Neutrophil (primary cell): ENCODE data around the gene CD63.

Experiments
- H3K27ac ChIP-seq: fragments of 200-600 bp; sonication (generic); 2 replicates; pipeline ENCODE4 v1.5.1; 2016; ENCODE audit warnings: mild to moderate bottlenecking, moderate library complexity
- H3K27me3 ChIP-seq: fragments of 200-600 bp; sonication (generic); 2 replicates; pipeline ENCODE4 v1.6.0; 2016; ENCODE audit warnings: mild to moderate bottlenecking
- H3K36me3 ChIP-seq: fragments of 200-600 bp; sonication (generic); 2 replicates; pipeline ENCODE4 v1.5.1; 2017
- H3K4me1 ChIP-seq, 2 experiments: fragments of 200-600 bp in 1 of 2; sonication (generic) in 1 of 2; 1 replicate in 1 of 2; 2 replicates in 1 of 2; pipeline versions ENCODE4 v1.5.1 to v1.6.1; 2013 to 2016; ENCODE audit warnings: low read depth in 1 of 2, low read length in 1 of 2, mild to moderate bottlenecking in 1 of 2, moderate library complexity in 1 of 2; ENCODE audit not compliant: control insufficient read depth in 1 of 2, insufficient read depth in 1 of 2
- H3K4me3 ChIP-seq, 2 experiments: fragments of 200-600 bp in 1 of 2; sonication (generic) in 1 of 2; 1 replicate in 1 of 2; 2 replicates in 1 of 2; pipeline ENCODE4 v1.5.1; 2013 to 2016; ENCODE audit warnings: low read depth in 1 of 2, low read length in 1 of 2, mild to moderate bottlenecking in 1 of 2, moderate library complexity in 1 of 2
- H3K9me3 ChIP-seq: fragments of 200-600 bp; sonication (generic); 2 replicates; pipeline ENCODE4 v1.5.1; 2016
- TF ChIP-seq, protein P1 (sequence below): fragments of 200-600 bp; sonication (generic); IDR thresholded peaks from 2 replicates; pipeline ENCODE4 v1.5.1; 2016; ENCODE audit warnings: antibody characterized with exemption

CD63 gene

DNA sequence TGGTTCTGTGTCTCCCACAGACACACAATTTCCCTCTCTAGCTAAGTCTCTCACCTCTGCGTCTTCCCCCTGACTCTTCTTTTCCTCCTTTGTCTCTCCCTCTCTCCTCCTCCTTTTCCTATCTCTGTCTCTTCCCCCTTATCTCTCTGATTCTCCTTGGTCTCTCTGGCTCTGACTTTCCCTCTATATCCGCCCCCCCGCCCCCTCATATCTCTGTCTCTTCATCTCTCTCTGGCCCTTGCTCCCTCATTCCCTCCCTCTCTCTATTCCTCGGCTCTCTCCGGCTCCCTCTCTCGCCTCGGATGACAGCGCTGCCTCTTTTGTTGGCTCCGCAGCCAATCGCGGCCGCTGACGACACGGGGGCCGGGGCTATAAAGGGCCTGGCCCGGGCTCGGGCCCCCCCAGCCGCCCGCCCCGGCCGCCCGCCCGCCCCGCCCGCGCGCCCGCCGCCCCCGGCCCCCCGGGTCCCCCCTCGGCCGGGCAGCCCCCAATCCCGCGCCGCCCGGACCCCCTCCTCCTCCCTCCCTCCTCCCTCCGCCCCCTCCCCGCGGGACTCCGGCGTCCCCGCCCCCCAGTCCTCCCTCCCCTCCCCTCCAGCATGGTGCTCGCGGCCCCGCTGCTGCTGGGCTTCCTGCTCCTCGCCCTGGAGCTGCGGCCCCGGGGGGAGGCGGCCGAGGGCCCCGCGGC, 14.1 kb upstream of the CD63 start, which contains the start of gene GDF11:
TSS of gene GDF11 (plus strand) at position 404 of the 687 bp plus-strand sequence. CDS start at position 599, 195 bp downstream.
- no peaks in the 10 kb centered on the region for H3K36me3 ChIP-seq
- H3K27me3 ChIP-seq, result peaks cover 63% of the 10 kb centered on the region
- peaks cover 23 to 25% of the 10 kb centered on the region in 2 experiments for H3K4me1 ChIP-seq
- peak within 1 kb of the TSS; percentile 43 to 54 for H3K4me3 ChIP-seq
- TF ChIP-seq, protein P1, sequence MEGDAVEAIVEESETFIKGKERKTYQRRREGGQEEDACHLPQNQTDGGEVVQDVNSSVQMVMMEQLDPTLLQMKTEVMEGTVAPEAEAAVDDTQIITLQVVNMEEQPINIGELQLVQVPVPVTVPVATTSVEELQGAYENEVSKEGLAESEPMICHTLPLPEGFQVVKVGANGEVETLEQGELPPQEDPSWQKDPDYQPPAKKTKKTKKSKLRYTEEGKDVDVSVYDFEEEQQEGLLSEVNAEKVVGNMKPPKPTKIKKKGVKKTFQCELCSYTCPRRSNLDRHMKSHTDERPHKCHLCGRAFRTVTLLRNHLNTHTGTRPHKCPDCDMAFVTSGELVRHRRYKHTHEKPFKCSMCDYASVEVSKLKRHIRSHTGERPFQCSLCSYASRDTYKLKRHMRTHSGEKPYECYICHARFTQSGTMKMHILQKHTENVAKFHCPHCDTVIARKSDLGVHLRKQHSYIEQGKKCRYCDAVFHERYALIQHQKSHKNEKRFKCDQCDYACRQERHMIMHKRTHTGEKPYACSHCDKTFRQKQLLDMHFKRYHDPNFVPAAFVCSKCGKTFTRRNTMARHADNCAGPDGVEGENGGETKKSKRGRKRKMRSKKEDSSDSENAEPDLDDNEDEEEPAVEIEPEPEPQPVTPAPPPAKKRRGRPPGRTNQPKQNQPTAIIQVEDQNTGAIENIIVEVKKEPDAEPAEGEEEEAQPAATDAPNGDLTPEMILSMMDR, result no peak
- no peaks in the 10 kb centered on the region for H3K9me3 ChIP-seq
- no peak within 1 kb of the TSS for H3K27ac ChIP-seq

DNA sequence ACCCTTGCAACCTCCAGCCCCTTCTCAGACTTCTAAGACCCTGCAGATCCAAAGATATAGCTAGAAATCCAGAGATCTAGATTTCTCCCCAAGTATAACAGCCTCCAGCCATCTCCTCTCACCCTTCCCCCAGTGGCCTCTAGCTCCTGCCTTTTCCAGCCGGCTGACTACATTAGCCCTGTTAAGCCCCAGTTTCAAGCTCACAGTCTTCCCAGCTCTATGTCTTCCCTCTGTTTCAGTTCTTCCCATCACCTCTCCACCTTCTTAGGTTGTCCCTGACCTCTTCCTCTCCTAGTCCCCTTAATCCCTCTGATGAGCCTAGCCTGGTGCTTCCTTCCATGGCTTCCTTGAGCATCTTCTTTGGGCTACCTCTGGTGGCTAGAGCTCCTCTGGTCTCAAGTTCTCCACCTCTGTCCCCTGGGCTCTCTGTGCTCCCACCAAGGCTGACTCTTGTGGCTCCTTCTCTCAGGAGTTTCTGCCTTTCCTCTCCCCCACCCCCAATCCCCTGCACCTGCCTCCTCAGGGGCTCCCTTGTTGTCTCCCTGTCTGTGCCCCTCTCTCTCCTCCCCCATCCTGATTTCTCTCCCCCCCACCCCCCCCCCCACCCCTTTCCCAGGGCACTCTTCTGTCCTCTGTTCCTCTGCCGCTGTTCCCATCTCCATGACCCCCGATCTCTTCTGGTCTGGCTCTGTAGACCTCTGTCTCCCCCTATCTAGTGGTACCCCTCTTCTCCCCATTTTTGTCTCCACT, 13.3 kb upstream of the CD63 start:
- H3K4me3 ChIP-seq, result no peak overlapping the region
- no peak overlapping the region for H3K27ac ChIP-seq
- H3K36me3 ChIP-seq, result no peaks in the 10 kb centered on the region
- H3K4me1 ChIP-seq, result peaks cover 25 to 26% of the 10 kb centered on the region in 2 experiments
- peaks cover 63% of the 10 kb centered on the region for H3K27me3 ChIP-seq
- TF ChIP-seq, protein P1, result no peak
- no peaks in the 10 kb centered on the region for H3K9me3 ChIP-seq

DNA sequence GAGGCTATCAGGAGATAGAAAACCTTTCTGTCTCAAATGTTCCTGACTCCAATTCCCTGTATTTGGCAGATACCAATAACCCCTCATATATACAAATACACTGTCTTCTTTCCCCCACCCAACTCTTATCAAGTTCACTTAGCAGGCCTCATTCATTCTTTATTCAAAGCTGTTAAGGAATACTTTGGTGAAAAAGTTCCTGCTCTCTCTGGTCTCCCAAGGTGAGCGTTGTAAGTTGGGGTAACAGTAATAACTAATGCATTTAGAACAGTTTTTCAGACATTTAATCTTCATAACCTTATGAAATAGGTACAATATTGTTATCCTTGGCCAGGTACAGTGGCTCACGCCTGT, 10.2 kb upstream of the CD63 start:
- Histone ChIP-seq H3K27me3 (peaks cover 33% of the 10 kb centered on the region), H3K36me3 (no peaks in the 10 kb centered on the region), H3K27ac (no peak overlapping the region), H3K4me1 (peaks cover 21 to 22% of the 10 kb centered on the region in 2 experiments), H3K9me3 (no peaks in the 10 kb centered on the region), H3K4me3 (peak overlapping the region; percentile 53 to 60)
- TF ChIP-seq, protein P1, result no peak

DNA sequence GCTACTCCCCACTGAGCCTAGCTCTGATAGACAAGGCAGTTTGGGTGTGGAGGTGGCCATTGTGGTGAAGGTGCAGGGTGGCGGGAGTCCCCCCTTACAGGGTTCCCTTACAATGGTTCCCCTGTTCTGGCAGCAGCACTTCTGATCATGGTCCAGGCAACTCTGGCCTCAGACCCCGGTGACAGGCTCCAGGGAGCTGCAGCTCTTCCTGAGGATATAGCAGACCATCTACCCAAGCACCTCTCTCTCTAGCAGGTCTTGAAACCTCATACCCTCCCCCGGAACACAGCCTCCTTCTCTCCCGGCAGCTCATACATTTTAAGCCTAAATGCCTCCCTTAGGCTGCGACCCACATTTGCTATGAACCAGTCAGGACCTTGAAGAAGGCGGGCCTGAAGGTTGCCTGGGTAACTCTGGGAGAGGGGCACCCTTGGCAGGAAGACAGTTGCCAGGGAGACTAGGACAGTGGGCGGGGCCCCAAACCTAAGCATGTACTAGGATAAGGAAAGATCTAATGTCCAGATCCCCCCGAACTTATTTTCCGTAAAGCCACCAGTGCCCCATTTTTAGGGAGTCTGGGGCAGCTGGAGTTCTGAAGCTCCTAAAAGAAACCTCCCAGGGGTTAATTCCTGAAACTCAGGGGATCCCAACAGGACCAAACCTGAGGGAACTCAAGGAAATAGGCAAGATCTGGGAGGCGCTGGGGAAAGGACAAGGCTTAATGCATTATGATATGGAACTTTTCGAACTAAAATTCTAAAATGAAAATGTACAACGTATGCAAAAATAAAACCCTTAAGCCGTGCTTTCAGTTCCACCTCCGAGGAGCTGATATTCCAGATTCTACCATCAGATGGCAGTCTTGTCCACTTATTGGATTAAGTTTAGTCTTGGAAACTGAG, 9.6 kb upstream of the CD63 start:
- Histone ChIP-seq H3K27me3 (peaks cover 27% of the 10 kb centered on the region), H3K9me3 (no peaks in the 10 kb centered on the region), H3K27ac (peak overlapping the region; percentile 57), H3K36me3 (no peaks in the 10 kb centered on the region), H3K4me1 (peaks cover 15 to 16% of the 10 kb centered on the region in 2 experiments), H3K4me3 (peak overlapping the region; percentile 53 to 60)
- TF ChIP-seq, protein P1, result peak; percentile 88

DNA sequence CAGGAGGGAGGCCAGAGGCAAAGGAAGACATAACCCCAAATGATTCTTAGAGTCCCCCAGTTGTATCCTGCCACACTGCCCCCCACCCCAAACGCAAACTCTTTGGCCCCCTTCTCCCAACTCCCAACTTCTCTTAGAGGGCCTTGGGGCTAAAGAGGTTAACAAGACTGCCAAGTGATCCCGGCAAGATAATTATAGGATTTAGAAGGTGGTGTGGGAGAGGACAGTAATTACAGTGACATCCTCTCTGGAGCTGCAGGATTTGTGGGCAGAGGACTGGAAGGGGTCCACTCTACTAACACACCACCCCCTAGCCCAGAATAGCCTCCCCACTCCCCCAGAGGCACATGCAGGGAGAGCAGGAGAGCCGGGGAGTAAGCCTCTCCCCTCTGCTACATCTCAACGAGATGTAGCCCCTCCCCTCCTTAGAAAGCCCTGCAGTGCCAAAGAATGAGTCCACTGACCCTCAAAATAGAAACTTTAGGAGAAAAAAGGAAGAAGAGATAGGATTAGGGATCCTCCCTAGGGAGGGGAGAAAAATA, 8.8 kb upstream of the CD63 start:
- Histone ChIP-seq H3K36me3 (no peaks in the 10 kb centered on the region), H3K9me3 (no peaks in the 10 kb centered on the region), H3K4me1 (peaks cover 12 to 13% of the 10 kb centered on the region in 2 experiments), H3K4me3 (no peak overlapping the region), H3K27me3 (peaks cover 20% of the 10 kb centered on the region), H3K27ac (no peak overlapping the region)
- TF ChIP-seq, protein P1, result no peak
